CD4-positive, alpha-beta T cell (primary cell): ENCODE measurements around the gene RER1. TPM values are rescaled to one million over a fixed set of nuclear protein-coding genes. Genes with fewer than 3 reads are reported as not detected.

Experiments
- ATAC-seq: fragments of 200-7000 bp; cut with Tn5 transposase; one replicate; pipeline ENCODE4 v1.10.0; 2022; ENCODE audit warnings: mild to moderate bottlenecking; ENCODE audit not compliant: poor library complexity
- CTCF ChIA-PET: fragments of 350-600 bp; sonication (Branson Sonifier 250); formaldehyde crosslinking; loops from one replicate; lab custom pipeline; 2021; ENCODE audit warnings: antibody characterized with exemption, inconsistent platforms; lab: Charles Lee
- POLR2A ChIA-PET: fragments of 350-600 bp; sonication (Branson Sonifier 250); formaldehyde crosslinking; loops from one replicate; lab custom pipeline; 2021; ENCODE audit warnings: antibody characterized with exemption, inconsistent platforms; lab: Charles Lee
- DNase-seq, 14 experiments: peaks; one replicate each; pipeline ENCODE4 v3.0.0-alpha.2; 2013 to 2020; ENCODE audit warnings: mixed read lengths in 2 of 14
- H3K27ac ChIP-seq, 2 donors: one replicate each; pipeline versions ENCODE4 v1.5.1 to v1.7.0; 2013; ENCODE audit warnings: low read length in 2 of 2, low read depth in 1 of 2, mild to moderate bottlenecking in 1 of 2
- H3K27me3 ChIP-seq, 2 experiments: 1 replicate in 1 of 2; 2 replicates in 1 of 2; pipeline versions ENCODE4 v1.6.1 to v1.7.0; 2013; ENCODE audit warnings: low read length in 2 of 2, control low read depth in 1 of 2, mild to moderate bottlenecking in 1 of 2, moderate library complexity in 1 of 2; ENCODE audit not compliant: insufficient read depth in 2 of 2, control insufficient read depth in 1 of 2
- H3K36me3 ChIP-seq: one replicate; pipeline ENCODE4 v1.6.1; 2013; ENCODE audit warnings: low read length, control low read depth; ENCODE audit not compliant: insufficient read depth
- H3K4me1 ChIP-seq: one replicate; pipeline ENCODE4 v1.6.1; 2013; ENCODE audit warnings: low read length, control low read depth; ENCODE audit not compliant: insufficient read depth
- H3K4me3 ChIP-seq: one replicate; pipeline ENCODE4 v1.5.1; 2013; ENCODE audit warnings: mild to moderate bottlenecking, low read length, moderate library complexity
- H3K9me3 ChIP-seq, 2 experiments: 1 replicate in 1 of 2; 2 replicates in 1 of 2; pipeline versions ENCODE4 v1.6.1 to v1.7.0; 2013; ENCODE audit warnings: low read length in 2 of 2, mild to moderate bottlenecking in 2 of 2, control low read depth in 1 of 2, moderate library complexity in 1 of 2; ENCODE audit not compliant: control insufficient read depth in 1 of 2, insufficient read depth in 1 of 2
- H3K27ac Mint-ChIP-seq: one replicate; pipeline ENCODE4 v1.8.0; 2020; ENCODE audit warnings: mixed read lengths
- H3K27me3 Mint-ChIP-seq: one replicate; pipeline ENCODE4 v1.8.0; 2021; ENCODE audit warnings: mixed read lengths
- H3K36me3 Mint-ChIP-seq: one replicate; pipeline ENCODE4 v1.8.0; 2021; ENCODE audit warnings: low read depth, mixed read lengths
- H3K4me1 Mint-ChIP-seq: one replicate; pipeline ENCODE4 v1.8.0; 2021; ENCODE audit warnings: low read depth, mixed read lengths
- H3K4me3 Mint-ChIP-seq: one replicate; pipeline ENCODE4 v1.8.0; 2020; ENCODE audit warnings: mild to moderate bottlenecking, mixed read lengths
- H3K9me3 Mint-ChIP-seq: one replicate; pipeline ENCODE4 v1.8.0; 2020; ENCODE audit warnings: mixed read lengths
- intact Hi-C, 2 experiments: fragments of 100-400 bp; cut with DNase I in 1 of 2; cut with micrococcal nuclease in 1 of 2; formaldehyde crosslinking; loops; one replicate each; pipeline versions ENCODE4 v1.15.1 to v1.9.0; 2023 to 2025; cut with DNase I, micrococcal nuclease
- total RNA-seq, 174 experiments: library from RNA in 2 of 174; stranded (reverse) in 2 of 174; gene quantifications; one replicate each; pipeline ENCODE4 v1.2.3 and lab custom pipeline; 2021 to 2026
- TF ChIP-seq, protein P1 (sequence below): fragments of 200-600 bp; IDR thresholded peaks from one replicate; pipeline ENCODE4 v1.8.0; 2022; ENCODE audit warnings: antibody characterized with exemption, mild to moderate bottlenecking

The RER1 gene
- total RNA-seq, 2 experiments from 2014 or later: 57.9 to 60.7 TPM

DNA sequence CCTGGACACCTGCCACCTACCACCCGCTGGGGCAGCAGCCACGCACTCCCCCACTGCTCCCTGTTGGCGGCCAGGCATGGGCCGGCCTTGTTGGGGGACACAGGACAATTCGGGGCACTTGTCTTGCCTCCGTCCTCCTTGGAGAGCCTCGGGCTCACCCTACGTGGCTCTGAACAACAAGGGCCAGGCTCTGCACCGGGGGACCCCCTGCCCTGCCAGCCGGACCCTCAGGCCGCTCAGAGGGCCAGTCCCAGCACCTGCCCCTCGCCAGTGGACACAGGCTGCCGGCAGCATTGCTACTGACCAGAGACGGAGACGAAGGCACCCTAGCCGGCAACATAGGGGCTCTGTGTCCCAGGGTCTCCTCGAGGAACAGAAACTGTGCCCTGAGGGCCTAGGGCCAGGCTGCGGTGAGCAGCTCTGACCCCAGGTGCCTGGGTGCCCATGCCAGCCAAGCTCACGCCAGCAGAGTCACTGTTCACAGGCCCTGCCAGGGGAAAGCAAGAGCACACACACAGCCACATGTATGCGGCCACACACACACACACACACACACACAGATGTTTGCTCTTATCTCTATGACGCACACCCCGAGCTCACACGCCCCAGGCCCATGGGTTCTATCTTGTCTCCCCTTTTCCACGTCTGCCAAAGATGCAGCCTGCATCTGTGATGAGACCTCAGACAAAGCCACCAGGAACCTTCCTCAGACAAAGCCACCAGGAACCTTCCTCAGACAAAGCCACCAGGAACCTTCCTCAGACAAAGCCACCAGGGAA, 46.2 kb upstream of the RER1 start:
- Mint-ChIP-seq H3K4me3 (no peak overlapping the region), H3K36me3 (no peaks in the 10 kb centered on the region), H3K27ac (no peak overlapping the region), H3K4me1 (no peaks in the 10 kb centered on the region), H3K9me3 (no peaks in the 10 kb centered on the region), H3K27me3 (no peaks in the 10 kb centered on the region)
- Histone ChIP-seq H3K4me3 (no peak overlapping the region), H3K36me3 (no peaks in the 10 kb centered on the region), H3K9me3 (no peaks in the 10 kb centered on the region), H3K4me1 (no peaks in the 10 kb centered on the region), H3K27me3 (no peaks in the 10 kb centered on the region), H3K27ac (no peak overlapping the region)
- no peak for ATAC-seq
- ChIA-PET CTCF (no interaction called here), POLR2A (no interaction called here)
- DNase-seq: peak in 1 of 14 experiments; percentile 5
- TF ChIP-seq, protein P1, sequence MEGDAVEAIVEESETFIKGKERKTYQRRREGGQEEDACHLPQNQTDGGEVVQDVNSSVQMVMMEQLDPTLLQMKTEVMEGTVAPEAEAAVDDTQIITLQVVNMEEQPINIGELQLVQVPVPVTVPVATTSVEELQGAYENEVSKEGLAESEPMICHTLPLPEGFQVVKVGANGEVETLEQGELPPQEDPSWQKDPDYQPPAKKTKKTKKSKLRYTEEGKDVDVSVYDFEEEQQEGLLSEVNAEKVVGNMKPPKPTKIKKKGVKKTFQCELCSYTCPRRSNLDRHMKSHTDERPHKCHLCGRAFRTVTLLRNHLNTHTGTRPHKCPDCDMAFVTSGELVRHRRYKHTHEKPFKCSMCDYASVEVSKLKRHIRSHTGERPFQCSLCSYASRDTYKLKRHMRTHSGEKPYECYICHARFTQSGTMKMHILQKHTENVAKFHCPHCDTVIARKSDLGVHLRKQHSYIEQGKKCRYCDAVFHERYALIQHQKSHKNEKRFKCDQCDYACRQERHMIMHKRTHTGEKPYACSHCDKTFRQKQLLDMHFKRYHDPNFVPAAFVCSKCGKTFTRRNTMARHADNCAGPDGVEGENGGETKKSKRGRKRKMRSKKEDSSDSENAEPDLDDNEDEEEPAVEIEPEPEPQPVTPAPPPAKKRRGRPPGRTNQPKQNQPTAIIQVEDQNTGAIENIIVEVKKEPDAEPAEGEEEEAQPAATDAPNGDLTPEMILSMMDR: no peak
- intact Hi-C loops: no loop called here

GRCh38 chr1:2346691-2347408, 44.8 kb upstream of the RER1 start:
- H3K9me3 ChIP-seq: no peaks in the 10 kb centered on the region
- Mint-ChIP-seq H3K36me3 (no peaks in the 10 kb centered on the region), H3K27me3 (no peaks in the 10 kb centered on the region), H3K27ac (no peak overlapping the region), H3K4me1 (no peaks in the 10 kb centered on the region), H3K4me3 (no peak overlapping the region), H3K9me3 (no peaks in the 10 kb centered on the region)
- no peak overlapping the region for H3K4me3 ChIP-seq
- H3K4me1 ChIP-seq: no peaks in the 10 kb centered on the region
- no peak overlapping the region for H3K27ac ChIP-seq
- TF ChIP-seq, protein P1: no peak
- ChIA-PET POLR2A (no interaction called here), CTCF (no interaction called here)
- ATAC-seq (no peak), DNase-seq (no peak)
- no peaks in the 10 kb centered on the region for H3K27me3 ChIP-seq
- H3K36me3 ChIP-seq: no peaks in the 10 kb centered on the region
- intact Hi-C loops: no loop called here

DNA sequence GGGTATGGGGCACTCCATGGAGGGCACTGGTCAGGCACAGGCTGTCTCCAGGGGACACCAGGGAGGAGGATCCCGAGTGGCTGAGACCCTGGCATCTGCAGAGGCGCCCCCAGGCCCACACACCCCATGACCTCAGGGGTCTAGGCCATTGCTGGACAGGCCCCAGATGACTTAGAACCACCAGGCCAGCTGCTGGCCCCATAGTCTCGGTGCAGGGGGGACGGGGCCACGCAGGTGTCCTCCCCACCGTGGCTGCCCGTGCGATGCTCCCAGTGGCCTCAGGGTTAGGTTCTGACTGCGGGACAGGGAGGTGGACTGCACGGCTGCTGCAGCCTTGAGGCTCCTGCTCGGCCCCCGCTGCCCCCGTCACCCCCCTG, 44.2 kb upstream of the RER1 start:
- no peaks in the 10 kb centered on the region for H3K27me3 Mint-ChIP-seq
- DNase-seq: no peak

More for the DNA sequence above, 44.2 kb upstream of the RER1 start:
- Histone ChIP-seq H3K4me3 (no peak overlapping the region), H3K4me1 (no peaks in the 10 kb centered on the region), H3K27ac (no peak overlapping the region), H3K27me3 (no peaks in the 10 kb centered on the region), H3K36me3 (no peaks in the 10 kb centered on the region), H3K9me3 (no peaks in the 10 kb centered on the region)
- H3K36me3 Mint-ChIP-seq: no peaks in the 10 kb centered on the region
- ATAC-seq: no peak
- TF ChIP-seq, protein P1: no peak
- H3K9me3 Mint-ChIP-seq: no peaks in the 10 kb centered on the region
- ChIA-PET POLR2A (no interaction called here), CTCF (no interaction called here)
- H3K4me3 Mint-ChIP-seq: no peak overlapping the region
- no peak overlapping the region for H3K27ac Mint-ChIP-seq
- H3K4me1 Mint-ChIP-seq: no peaks in the 10 kb centered on the region
- intact Hi-C loops: no loop called here
